ENCODE data around the gene NSD2. TPM values are rescaled to one million over a fixed set of nuclear protein-coding genes. Genes with fewer than 3 reads are reported as not detected.

Gene NSD2
- total RNA-seq, 1 donor from 2014 or later, result 44.6 TPM

GRCh38 chr4:1974840-1975239 is 103.6 kb downstream of the NSD2 start:
- H3K4me1 Mint-ChIP-seq, result no peaks in the 10 kb centered on the region
- no peak overlapping the region for H3K4me3 Mint-ChIP-seq
- peaks cover 62% of the 10 kb centered on the region for H3K36me3 Mint-ChIP-seq (ENCODE audit: low read depth)
- TF ChIP-seq CTCF (IDR thresholded peaks at IDR 0.05), result no peak
- H3K27ac Mint-ChIP-seq, result no peak overlapping the region
- intact Hi-C loops (cut with micrococcal nuclease), result no loop called here
- DNase-seq (no peak), ATAC-seq (ENCODE audit: low read depth) (no peak)
- ChIA-PET CTCF (no interaction called here), POLR2A (no interaction called here)
- no peaks in the 10 kb centered on the region for H3K27me3 Mint-ChIP-seq
- no peaks in the 10 kb centered on the region for H3K9me3 Mint-ChIP-seq

- no peaks in the 10 kb centered on the region for H3K4me1 Mint-ChIP-seq
Measured at GRCh38 chr4:1975391-1975801, 104.2 kb downstream of the NSD2 start.

GRCh38 chr4:1975880-1976279 is 104.7 kb downstream of the NSD2 start:
- no peak for DNase-seq
- Mint-ChIP-seq H3K4me1 (no peaks in the 10 kb centered on the region), H3K27ac (no peak overlapping the region), H3K9me3 (no peaks in the 10 kb centered on the region), H3K27me3 (no peaks in the 10 kb centered on the region), H3K4me3 (no peak overlapping the region), H3K36me3 (ENCODE audit: low read depth) (peaks cover 64% of the 10 kb centered on the region)
- CTCF ChIA-PET, result no interaction called here
- ATAC-seq (ENCODE audit: low read depth), result no peak
- no peak for TF ChIP-seq CTCF (IDR thresholded peaks at IDR 0.05)
- POLR2A ChIA-PET, result no interaction called here
- intact Hi-C loops (cut with micrococcal nuclease), result no loop called here

More at GRCh38 chr4:1975391-1975801, 104.2 kb downstream of the NSD2 start:
- intact Hi-C loops (cut with micrococcal nuclease), result no loop called here
- H3K4me3 Mint-ChIP-seq, result no peak overlapping the region
- H3K36me3 Mint-ChIP-seq (ENCODE audit: low read depth), result peaks cover 63% of the 10 kb centered on the region
- H3K27me3 Mint-ChIP-seq, result no peaks in the 10 kb centered on the region
- CTCF ChIA-PET, result no interaction called here
- POLR2A ChIA-PET, result no interaction called here
- DNase-seq (no peak), ATAC-seq (ENCODE audit: low read depth) (no peak)
- H3K9me3 Mint-ChIP-seq, result no peaks in the 10 kb centered on the region
- TF ChIP-seq CTCF (IDR thresholded peaks at IDR 0.05), result no peak
- H3K27ac Mint-ChIP-seq, result no peak overlapping the region

GRCh38 chr4:1976416-1977352 is 105.5 kb downstream of the NSD2 start:
- Mint-ChIP-seq H3K36me3 (ENCODE audit: low read depth) (peaks cover 68% of the 10 kb centered on the region), H3K4me3 (no peak overlapping the region), H3K27ac (no peak overlapping the region), H3K9me3 (no peaks in the 10 kb centered on the region), H3K4me1 (no peaks in the 10 kb centered on the region), H3K27me3 (no peaks in the 10 kb centered on the region)
- ChIA-PET CTCF (no interaction called here), POLR2A (no interaction called here)
- no peak for TF ChIP-seq CTCF (IDR thresholded peaks at IDR 0.05)
- ATAC-seq (ENCODE audit: low read depth) (no peak), DNase-seq (no peak)
- intact Hi-C loops (cut with micrococcal nuclease), result no loop called here

- DNase-seq, result no peak
- no peaks in the 10 kb centered on the region for H3K27me3 Mint-ChIP-seq
- no peak overlapping the region for H3K4me3 Mint-ChIP-seq
- CTCF ChIA-PET, result no interaction called here
- H3K4me1 Mint-ChIP-seq, result no peaks in the 10 kb centered on the region
- POLR2A ChIA-PET, result no interaction called here
- no peak for ATAC-seq (ENCODE audit: low read depth)
- TF ChIP-seq CTCF (IDR thresholded peaks at IDR 0.05), result no peak
- H3K27ac Mint-ChIP-seq, result no peak overlapping the region
- intact Hi-C loops (cut with micrococcal nuclease), result no loop called here
- no peaks in the 10 kb centered on the region for H3K9me3 Mint-ChIP-seq
- H3K36me3 Mint-ChIP-seq (ENCODE audit: low read depth), result peaks cover 78% of the 10 kb centered on the region
Measured at GRCh38 chr4:1978226-1978625, 107.0 kb downstream of the NSD2 start.
